HG02588 (cell line): ENCODE results near the gene LDLRAD3.
"Not testable (repeated sequence)": the region's sequence is repeated elsewhere in the genome, so short reads cannot be mapped to it uniquely, and the experiment has no call there.

ENCODE experiments used
- ATAC-seq: cut with Tn5 transposase; IDR thresholded peaks from one replicate; pipeline ENCODE4 v1.9.1; 2021; ENCODE audit warnings: mild to moderate bottlenecking, moderate library complexity; ENCODE audit not compliant: unreplicated experiment

The LDLRAD3 gene

DNA sequence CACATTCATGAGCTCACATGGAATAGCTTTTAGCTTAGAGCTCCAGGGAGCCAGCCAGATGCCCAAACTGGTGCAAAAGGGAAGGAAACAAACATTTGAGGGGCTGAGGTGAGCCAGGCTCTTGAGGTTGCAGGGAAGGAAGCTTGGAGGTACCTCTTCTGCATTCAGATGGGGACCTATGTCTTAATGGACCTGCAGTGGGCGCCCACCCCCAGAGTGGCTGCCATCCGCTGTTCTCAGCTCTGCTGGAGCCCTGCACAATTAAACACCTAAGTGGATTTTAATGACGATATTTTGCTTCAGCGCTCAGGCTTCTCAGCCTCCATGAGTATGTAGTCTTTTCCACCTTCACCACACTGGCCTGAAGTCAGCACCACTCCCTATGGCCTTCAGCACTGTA lies 100.8 kb downstream of the LDLRAD3 start:
- no peak for ATAC-seq

DNA sequence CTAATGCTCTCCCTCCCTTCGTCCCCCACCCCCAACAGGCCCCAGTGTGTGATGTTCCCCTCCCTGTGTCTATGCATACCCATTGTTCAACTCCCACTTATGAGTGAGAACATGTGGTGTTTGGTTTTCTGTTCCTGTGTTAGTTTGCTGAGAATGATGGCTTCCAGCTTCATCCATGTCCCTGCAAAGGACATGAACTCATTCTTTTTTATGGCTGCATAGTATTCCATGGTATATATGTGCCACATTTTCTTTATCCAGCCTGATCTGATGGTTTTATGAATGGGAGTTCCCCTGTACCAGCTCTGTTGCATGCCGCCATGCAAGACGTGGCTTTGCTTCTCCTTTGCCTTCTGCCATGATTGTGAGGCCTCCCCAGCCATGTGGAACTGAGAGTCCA lies 102.1 kb downstream of the LDLRAD3 start:
- not testable (repeated sequence) for ATAC-seq

DNA sequence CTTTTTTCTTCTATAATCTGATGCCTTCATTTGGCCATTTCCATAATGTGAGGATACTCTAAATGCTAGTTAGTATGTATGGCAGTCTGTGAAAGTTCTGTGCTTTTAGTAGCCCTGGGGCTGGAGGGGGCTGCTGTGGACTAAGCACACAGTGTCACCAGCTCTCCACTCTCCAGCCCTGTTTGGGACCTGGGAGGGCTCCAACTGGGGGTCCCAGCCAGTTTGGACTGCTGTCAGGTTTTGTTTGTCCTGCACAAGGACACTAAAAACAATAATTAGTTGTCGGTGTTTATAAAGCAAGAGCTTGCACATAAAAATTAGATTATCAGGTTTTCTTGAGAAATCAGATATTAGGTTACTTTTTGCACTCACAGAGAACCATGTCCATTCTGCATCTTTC lies 103.1 kb downstream of the LDLRAD3 start:
- no peak for ATAC-seq

DNA sequence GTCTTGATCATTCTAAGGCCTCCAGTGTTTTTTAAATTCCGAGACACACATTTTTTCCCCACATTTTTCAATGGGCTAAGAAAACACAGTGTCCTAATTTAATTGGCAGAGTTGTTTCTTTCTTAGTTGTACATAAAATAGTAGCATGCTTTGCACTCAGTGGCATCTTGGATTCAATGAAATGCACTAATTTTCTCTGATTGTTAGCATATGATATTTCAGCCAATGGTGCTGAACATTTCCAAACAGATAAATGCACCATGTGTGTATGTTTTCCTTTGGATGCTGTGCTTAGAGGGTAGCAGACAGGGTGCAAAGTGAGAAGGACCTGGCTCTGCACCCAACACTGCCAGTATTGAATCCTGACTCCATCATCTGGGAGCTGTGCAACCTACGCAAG lies 103.5 kb downstream of the LDLRAD3 start:
- ATAC-seq: no peak

DNA sequence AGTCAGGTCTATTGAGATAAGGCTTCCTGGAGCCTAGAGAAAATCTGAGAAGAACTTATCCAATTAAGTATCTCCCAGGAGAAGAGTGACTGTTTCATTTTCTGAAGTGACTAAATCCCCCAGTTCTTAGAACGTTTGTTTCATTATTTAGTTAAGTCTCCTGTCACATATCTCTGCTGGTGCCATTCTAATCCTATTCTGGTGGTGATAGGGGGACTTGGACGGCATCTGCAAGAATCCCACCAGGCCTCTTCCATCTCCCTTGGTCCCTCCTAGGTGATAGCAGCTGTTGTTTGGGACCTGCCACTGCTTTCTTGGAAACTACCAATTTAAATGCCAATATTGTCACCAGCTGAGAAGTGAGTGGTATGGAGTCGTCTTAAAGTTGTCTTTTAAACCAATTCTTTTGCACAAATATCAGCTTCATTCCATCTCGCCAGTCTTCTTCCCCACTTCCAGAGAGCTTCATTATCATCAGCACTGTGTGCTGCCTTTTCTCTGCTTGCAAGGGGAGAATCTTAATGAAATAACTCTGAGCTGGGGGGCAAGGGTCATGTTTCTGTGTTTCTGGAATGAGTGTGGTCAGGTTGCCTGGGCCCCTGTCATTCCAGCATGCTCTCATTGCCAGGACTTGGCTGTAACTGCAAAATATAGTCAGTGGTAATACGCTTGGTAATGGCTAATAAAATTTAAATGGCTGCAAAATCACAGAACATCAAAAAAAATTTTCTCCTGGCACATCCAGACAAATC lies 104.8 kb downstream of the LDLRAD3 start:
- ATAC-seq: no peak

DNA sequence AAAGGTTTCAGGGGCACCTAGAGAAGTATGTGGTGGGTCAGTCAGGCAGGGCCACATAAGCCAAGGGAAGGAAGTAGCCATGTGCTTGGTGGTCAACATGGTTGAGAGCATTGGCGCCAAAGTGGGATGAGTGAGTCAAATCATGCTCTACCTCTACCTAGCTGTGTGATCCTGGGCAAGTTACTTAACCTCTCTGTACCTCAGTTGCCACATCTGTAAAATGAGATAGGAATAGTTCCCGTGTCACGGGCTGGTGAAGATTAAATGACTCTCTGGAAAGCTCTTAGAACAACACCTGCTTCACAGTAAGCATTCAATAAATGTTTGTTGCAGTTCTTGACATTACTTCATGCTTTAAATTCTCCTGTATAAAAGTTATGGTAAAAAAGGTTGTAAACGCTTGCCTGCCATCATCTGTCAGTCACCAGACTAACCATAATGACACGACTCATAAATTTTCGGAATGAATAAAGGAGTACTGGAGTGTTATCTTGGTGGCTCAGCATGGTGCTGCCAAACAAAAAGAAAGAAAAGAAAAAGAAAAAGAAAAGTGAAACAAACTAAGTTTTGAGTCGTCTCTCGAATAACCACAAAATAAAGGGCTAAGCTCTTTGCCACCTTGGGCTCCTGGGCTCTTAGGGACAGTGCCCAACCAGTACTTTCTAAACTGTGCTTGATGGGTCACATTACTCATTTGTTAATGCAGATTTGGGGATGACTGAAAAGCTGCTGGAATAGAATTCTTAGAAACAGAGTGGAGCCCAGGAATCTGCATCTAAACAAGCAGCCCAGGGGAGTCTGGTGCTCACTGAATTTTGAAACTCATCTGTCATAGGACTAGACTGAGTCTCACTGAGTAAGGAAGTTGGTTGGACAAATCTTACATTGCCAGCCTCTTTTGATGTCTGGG lies 107.6 kb downstream of the LDLRAD3 start:
- ATAC-seq: no peak

DNA sequence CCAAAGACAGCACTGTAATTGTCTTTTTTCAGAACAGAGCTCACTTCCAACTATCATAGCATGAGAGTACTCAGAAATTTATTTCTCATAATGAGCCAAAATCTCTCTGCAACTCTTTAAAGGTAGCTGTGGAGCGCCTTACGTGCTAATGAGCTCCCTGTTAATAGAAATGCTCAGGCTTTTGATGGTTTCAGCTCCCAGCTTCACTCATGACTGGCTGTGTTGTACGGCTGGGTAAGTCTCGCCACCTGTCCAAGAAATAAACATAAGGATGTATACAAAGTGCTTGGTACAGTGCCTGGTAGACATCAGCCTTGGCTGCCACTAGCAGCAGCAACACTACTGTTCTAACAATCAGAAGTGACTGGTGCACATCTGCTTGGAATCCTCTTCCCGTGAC lies 109.4 kb downstream of the LDLRAD3 start:
- ATAC-seq: no peak

DNA sequence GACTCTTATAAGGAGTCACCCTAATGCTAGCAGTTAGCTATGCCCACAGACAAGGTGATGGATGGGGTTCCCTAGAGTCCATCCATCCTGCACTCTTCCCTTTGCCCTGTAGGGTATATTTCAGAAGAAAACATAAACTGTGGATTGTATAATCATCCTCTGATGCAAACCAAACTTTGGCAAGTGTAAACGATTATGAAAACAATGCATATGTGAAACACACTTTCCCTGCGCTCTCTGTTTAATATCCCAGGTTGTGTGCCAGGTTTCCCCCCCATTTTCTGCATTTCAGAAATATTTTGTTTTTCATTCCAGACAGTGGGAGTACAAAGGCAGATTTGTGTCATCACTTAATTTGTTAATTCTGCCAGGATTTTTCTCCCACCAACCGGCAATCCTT lies 110.0 kb downstream of the LDLRAD3 start:
- ATAC-seq: no peak

DNA sequence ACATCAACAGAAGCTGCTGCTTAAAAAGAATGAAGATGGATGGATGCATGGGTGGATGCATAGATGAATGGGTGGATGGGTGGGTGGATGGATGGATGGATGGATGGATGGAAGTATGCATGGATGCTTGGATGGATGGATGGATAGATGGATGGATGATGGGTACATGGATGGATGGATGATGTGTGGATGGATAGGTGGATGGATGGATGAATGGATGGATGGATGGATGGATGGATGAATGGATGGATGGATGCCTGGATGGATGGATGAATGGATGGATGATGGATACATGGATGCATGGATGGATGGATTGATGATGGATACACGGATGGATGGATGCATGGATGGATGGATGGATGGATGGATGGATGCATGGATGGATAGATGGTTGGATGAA lies 110.8 kb downstream of the LDLRAD3 start:
- ATAC-seq: no peak

DNA sequence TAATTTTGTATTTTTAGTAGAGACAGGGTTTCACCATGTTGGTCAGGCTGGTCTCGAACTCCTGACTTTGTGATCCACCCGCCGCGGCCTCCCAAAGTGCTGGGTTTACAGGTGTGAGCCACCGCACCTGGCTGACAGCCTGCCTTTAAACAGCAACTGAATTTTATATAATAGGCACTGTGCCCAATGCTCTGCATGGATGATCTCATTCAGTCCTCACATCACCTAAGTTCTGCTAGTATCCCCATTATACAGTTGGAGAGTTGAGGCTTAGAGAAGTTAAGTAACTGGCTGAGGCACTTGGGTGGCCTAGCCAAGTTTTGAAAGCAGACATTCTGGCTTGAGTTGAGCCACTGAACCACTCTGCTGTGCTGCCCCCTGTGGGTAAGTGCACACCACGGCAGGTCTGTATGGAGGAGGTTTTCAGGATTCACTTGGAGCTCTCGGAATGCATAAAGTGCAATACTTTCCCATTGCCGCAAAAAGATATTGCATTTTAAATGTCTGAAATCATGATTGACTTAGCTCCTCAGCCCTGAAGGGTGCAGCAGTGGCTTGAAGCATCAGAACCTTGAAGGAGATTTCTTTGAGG lies 112.4 kb downstream of the LDLRAD3 start:
- no peak for ATAC-seq

DNA sequence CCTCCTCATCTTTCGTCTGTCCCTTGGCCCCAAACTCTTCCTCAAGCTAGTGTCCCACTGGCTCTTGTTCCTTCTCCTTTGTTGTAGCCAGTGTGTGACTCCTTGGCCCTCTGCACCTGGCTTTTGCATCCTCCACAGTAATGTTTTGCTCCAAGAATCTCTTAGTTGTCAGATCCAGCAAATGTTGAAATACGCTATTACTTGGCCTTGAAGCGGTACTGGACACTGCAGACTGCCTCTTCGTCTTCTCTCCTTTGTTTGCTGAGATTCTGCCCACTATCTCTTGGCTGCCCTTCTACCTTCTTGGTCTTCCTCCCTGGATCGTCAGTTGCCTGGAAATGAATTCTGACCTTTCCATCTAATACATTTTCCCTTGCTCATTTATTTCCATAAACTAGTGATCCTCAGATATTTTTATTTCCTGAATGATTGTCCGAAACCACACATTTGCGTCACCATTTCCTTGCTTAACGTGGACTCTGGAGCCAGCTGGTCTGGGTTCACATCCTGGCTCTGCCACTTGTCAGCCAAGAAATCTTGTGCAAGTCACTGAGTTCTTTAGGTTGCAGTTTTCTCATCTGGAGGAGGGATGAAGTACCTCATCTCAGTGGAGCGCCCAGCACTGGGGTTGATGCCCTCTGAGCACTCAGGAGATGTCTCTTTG lies 113.6 kb downstream of the LDLRAD3 start:
- no peak for ATAC-seq

DNA sequence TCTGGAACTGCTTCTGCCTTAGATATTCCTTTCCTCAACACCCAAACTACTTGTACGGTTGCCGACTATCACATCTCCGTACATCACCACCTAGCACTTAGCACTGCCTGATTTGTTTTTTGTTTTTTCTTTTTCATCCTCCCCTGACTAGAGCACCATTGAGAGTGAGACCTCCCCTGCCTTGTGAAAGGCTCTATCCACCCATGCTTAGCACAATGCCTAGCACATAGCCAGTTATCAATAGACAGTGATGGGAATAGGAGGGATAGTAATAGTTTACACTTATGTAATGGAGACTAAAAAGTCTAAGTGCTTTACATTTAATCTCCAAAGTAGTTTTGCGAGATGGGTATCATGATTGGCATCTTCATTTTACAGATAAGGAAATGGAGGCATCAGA lies 115.8 kb downstream of the LDLRAD3 start:
- no peak for ATAC-seq

DNA sequence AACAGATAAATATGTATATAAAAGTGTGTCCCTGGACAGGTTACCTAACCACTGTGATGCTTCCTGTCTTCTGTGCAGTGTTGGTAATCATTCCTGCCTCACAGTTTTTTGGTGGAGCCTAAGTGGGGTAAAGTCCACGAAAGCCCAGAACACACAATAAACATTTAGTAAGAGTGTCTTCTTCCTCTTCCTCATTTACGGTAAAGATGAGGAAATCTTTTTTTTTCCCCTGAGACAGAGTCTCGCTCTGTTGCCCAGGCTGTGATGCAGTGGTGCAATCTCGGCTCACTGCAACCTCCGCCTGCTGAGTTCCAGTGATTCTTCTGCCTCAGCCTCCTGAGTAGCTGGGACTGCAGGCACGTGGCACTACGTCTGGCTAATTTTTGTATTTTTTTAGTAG lies 117.1 kb downstream of the LDLRAD3 start:
- ATAC-seq: no peak

DNA sequence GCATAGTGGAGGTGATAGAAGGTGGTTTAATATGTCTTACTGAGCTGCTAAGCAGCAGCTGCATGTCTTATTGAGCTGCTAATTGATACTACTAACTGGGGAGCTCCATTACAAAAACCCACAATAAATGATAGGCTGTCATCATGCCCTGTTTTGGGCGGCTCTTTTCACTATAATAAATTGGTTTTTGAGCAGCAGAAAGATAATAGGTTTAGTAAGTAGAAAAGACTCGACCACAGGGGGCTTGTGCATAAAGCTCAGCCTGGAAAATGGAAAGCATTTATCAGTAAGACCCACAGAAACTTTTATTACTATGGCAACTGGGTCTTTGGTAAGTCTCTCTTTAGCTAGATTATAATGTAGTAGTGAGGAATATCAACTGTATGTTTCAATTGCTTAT lies 117.6 kb downstream of the LDLRAD3 start:
- no peak for ATAC-seq

DNA sequence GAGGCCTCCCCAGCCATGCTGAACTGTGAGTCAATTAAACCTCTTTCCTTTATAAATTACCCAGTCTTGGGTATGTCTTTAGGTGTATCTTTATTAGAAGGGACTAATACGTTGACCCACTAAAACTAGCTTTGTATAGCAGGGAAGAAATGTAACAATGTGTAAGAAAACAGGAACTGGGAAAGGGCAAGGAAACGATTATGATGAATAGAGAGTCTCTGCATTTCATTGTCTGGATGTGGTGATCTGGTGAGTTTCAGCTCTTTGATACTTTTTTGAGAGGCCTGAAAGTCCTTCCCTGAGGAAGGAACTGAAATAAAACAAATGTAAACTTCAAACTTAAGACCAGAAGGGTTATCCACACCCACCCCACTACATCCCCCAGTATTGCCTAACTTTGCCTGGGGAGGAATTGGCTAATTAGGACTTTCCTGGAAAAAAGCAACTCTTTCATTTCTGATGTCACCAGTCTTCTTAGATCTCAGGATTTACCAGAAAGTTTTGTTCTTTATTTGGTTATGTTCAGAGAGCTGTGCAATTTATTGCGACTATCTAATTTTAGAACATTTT lies 119.0 kb downstream of the LDLRAD3 start:
- ATAC-seq: no peak

DNA sequence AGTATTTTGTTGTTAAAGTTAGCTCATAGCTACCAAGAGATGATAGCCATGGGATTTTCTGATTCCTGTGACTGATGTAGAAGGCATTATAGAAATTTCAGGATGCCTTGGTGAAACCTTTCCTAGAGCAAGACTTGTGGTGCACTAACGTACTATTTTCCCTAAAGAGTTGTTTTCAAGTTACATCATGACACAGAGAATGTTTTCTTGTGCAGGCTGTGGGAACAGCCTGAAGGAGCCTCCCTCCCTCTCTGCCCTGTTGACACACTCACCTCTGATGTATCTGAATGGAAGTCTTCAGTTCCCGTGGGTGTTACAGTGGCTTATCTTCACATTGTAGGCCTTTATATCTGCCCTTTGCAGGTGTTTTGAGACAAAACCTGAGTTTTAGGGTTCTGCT lies 121.6 kb downstream of the LDLRAD3 start:
- ATAC-seq: no peak

DNA sequence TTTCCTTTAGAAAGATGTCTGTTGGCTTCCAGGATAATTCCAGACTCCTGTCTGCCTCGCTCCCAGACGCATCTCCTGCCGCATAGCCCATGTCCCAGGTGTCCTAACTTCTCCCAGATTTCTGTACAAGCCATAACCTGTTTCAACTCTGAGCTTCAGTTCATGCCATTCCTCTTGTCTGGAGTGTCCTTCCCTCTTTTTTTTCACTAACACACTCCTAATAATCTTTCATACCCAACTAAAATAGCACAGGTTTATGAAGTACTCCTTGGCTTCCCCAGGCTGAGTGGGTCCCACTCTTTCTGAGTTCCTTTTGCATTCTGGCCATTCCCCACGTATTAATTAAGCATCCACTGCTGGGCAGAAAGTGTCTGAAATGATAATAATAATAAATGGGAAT lies 123.0 kb downstream of the LDLRAD3 start:
- ATAC-seq: no peak

DNA sequence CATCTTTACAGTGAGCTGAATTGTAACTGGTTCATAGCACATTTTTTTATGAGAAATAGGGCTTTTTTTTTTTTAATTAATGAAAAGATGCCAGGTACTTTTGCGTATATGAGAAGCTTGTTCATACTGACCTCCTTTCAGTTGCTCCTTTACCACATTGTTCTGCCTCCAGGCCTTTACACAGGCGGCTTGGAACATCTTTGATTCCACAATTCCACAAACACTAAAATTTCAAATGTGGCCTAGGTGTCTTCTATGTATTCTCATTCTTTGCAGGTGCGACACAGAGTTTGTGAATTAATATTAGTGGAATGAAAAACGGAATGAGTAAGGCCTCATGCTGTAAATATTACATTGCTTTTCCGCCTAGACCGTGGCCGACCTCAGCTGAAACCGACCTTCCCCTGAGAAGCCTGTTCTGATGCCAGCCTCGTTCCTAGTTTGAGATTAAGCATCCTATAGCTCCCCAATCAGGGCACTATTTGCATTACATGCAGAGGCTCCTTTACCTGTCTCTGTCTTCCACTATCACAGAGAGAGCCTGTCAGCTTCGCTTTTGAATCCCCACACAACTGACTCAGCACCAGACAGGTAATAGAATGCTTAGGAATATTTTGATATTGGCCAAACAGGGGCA lies 125.8 kb downstream of the LDLRAD3 start:
- no peak for ATAC-seq

DNA sequence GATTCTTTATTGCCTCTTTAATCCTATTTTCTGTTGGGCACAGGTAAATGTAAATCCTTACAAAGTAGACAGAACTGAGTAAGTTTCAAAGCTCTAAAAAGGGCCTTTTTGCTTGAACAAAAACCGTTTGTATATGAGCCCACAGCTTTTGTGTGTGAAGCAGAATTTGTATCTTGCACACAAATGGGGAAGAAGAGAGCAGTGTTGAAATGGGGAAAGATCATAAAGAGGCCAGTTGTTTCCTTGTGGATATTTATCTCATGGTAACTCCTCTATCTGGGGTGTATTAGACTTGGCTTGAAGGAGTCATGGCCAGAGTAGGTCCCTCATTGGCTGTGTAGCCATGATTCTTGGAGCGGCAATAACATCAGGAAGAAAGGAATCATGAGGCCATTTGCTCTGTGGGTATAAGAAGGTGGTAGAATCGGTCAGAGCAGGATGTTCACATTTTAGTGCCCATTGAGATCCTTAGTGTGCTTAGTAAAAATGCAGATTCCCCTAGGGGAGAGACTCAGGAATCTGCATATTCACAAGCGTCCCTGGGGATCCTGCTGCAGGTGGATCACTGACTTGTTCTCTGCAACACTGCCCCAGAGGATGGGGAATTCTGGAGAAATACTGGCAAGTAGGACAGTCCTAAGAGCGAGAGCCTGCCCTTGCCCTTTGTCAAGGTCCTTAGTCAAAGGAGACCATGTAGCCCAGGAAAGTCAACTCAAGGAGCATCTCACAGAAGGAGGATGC lies 126.5 kb downstream of the LDLRAD3 start:
- no peak for ATAC-seq

DNA sequence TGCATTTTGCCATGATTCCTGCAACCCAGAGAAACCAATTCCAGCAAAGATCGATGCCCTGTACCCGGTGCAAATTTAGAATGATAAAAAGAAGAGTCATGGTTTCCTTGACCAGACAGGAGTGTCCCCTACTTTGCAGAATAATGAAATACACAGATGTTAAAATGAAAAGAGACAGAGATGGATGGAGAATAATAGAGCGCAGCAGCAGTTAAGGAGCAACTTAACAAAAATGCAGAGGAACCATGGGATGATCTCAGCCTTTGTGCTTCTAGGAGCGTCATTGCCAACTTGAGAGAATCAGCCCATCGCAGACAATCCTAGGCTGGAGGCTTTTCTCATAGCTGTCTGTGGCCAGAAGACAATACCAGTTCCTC lies 127.1 kb downstream of the LDLRAD3 start:
- no peak for ATAC-seq
